DMS53 treated with DMSO at 0.1 percent for 48 hours (cell line): ENCODE results near the gene CT47A7.
"Not testable (repeated sequence)": the region's sequence is repeated elsewhere in the genome, so short reads cannot be mapped to it uniquely, and the experiment has no call there.

ENCODE experiments used
- DNase-seq: peaks from one replicate; lab custom pipeline; 2025; ENCODE audit not compliant: unreplicated experiment; lab: John Stamatoyannopoulos, UW

CT47A7 gene

GRCh38 chrX:120956500-120956899, at the start of gene CT47A7:
Gene CT47A7 (minus strand): TSS chrX:120956600. CDS start chrX:120956345, 255 bp downstream.
- DNase-seq, result not testable (repeated sequence)

- no peak for DNase-seq
Observed at GRCh38 chrX:121000589-121000988, 44.2 kb upstream of the CT47A7 start.

- DNase-seq, result no peak
Observed at GRCh38 chrX:120999413-120999812, 43.0 kb upstream of the CT47A7 start.

- not testable (repeated sequence) for DNase-seq
Observed at GRCh38 chrX:120985660-120986059, 29.3 kb upstream of the CT47A7 start, which contains the start of gene CT47A1. Gene CT47A1 (minus strand): TSS chrX:120985760. CDS start chrX:120985529, 231 bp downstream.
